IMR-90 (cell line): ENCODE data around the gene MLIP. TPM values are rescaled to one million over a fixed set of nuclear protein-coding genes. Genes with fewer than 3 reads are reported as not detected.

Experiments
- ATAC-seq: fragments of 200-7000 bp; cut with Tn5 transposase; 2 replicates; pipeline ENCODE4 v1.9.1; 2020; ENCODE audit warnings: low read depth, mild to moderate bottlenecking, moderate library complexity
- BruUV-seq: library from RNA; stranded (reverse); fragments of 400-500 nt; replicated peaks from 2 replicates; lab custom pipeline; 2021; lab: Mats Ljungman, UMichigan
- CTCF ChIA-PET: fragments of 300-600 bp; formaldehyde crosslinking; extraction: SDS; loops from one replicate; lab custom pipeline; 2021; ENCODE audit warnings: antibody characterized with exemption; lab: Yijun Ruan, JAX
- POLR2A ChIA-PET: fragments of 300-600 bp; sonication (Branson Sonifier 250); formaldehyde crosslinking; loops from one replicate; lab custom pipeline; 2022; ENCODE audit warnings: antibody characterized with exemption; ENCODE audit not compliant: unreplicated experiment; lab: Charles Lee
- DNase-seq: peaks from one replicate; pipeline ENCODE4 v3.0.0; 2013
- H2AFZ ChIP-seq: replicated peaks from 2 replicates; pipeline ENCODE3; 2013; ENCODE audit warnings: low read length, mild to moderate bottlenecking; ENCODE audit not compliant: poor library complexity
- H2AK5ac ChIP-seq: 2 replicates; pipeline ENCODE4 v1.6.1; 2013; ENCODE audit warnings: low read depth, low read length, inconsistent platforms
- H2AK9ac ChIP-seq: replicated peaks from 2 replicates; pipeline ENCODE3; 2013; ENCODE audit warnings: mild to moderate bottlenecking, low read depth, low read length, moderate library complexity; ENCODE audit not compliant: poor library complexity
- H2BK120ac ChIP-seq: 2 replicates; pipeline ENCODE4 v1.6.1; 2013; ENCODE audit warnings: low read depth, low read length, inconsistent platforms
- H2BK15ac ChIP-seq: 3 replicates; pipeline ENCODE4 v1.6.1; 2013; ENCODE audit warnings: low read depth, low read length, inconsistent platforms
- H2BK20ac ChIP-seq: 2 replicates; pipeline ENCODE4 v1.6.1; 2013; ENCODE audit warnings: low read depth, mild to moderate bottlenecking, inconsistent platforms, low read length, moderate library complexity
- H2BK5ac ChIP-seq: 2 replicates; pipeline ENCODE4 v1.6.1; 2013; ENCODE audit warnings: mild to moderate bottlenecking, low read depth, low read length, inconsistent platforms; ENCODE audit not compliant: poor library complexity, severe bottlenecking
- H3K14ac ChIP-seq: replicated peaks from 2 replicates; pipeline ENCODE4 v1.6.1; 2013; ENCODE audit warnings: low read depth, low read length, inconsistent platforms
- H3K18ac ChIP-seq: 2 replicates; pipeline ENCODE4 v1.6.1; 2013; ENCODE audit warnings: low read depth, low read length, control low read depth
- H3K23ac ChIP-seq: 2 replicates; pipeline ENCODE4 v1.6.1; 2013; ENCODE audit warnings: low read depth, low read length, inconsistent platforms
- H3K27ac ChIP-seq: 2 replicates; pipeline ENCODE4 v1.5.1; 2013; ENCODE audit warnings: mild to moderate bottlenecking, control low read depth, low read length; ENCODE audit not compliant: insufficient read depth
- H3K27me3 ChIP-seq: 2 replicates; pipeline ENCODE4 v1.6.1; 2013; ENCODE audit warnings: low read length; ENCODE audit not compliant: control insufficient read depth, insufficient read depth
- H3K36me3 ChIP-seq: 2 replicates; pipeline ENCODE4 v1.6.1; 2013; ENCODE audit warnings: low read length, mixed read lengths; ENCODE audit not compliant: control insufficient read depth, insufficient read depth
- H3K4ac ChIP-seq: 2 replicates; pipeline ENCODE4 v1.6.1; 2013; ENCODE audit warnings: low read depth, low read length, inconsistent platforms
- H3K4me1 ChIP-seq: 2 replicates; pipeline ENCODE4 v1.6.1; 2013; ENCODE audit warnings: low read length, mixed read lengths; ENCODE audit not compliant: control insufficient read depth, insufficient read depth
- H3K4me2 ChIP-seq: 2 replicates; pipeline ENCODE4 v1.6.1; 2013; ENCODE audit warnings: low read depth, mild to moderate bottlenecking, control low read depth, low read length, moderate library complexity
- H3K4me3 ChIP-seq: 2 replicates; pipeline ENCODE4 v1.5.1; 2013; ENCODE audit warnings: low read depth, mild to moderate bottlenecking, control low read depth, low read length, moderate library complexity; ENCODE audit not compliant: insufficient read depth
- H3K56ac ChIP-seq: 2 replicates; pipeline ENCODE4 v1.6.1; 2013; ENCODE audit warnings: low read length, inconsistent platforms; ENCODE audit not compliant: insufficient read depth; ENCODE audit errors: extremely low read depth
- H3K79me1 ChIP-seq, 2 experiments: 2 replicates each; pipeline ENCODE4 v1.6.1; 2013; ENCODE audit warnings: low read length in 2 of 2, inconsistent platforms in 1 of 2, low read depth in 1 of 2
- H3K9ac ChIP-seq: 2 replicates; pipeline ENCODE4 v1.6.1; 2013; ENCODE audit warnings: low read depth, low read length, control low read depth
- H3K9me1 ChIP-seq: 2 replicates; pipeline ENCODE4 v1.6.1; 2013; ENCODE audit warnings: low read length, inconsistent platforms; ENCODE audit not compliant: insufficient read depth
- H3K9me3 ChIP-seq: 2 replicates; pipeline ENCODE4 v1.6.1; 2013; ENCODE audit warnings: low read length; ENCODE audit not compliant: control insufficient read depth, insufficient read depth
- H4K20me1 ChIP-seq: 2 replicates; pipeline ENCODE4 v1.6.1; 2013; ENCODE audit warnings: low read length, inconsistent platforms; ENCODE audit not compliant: insufficient read depth
- H4K5ac ChIP-seq: 2 replicates; pipeline ENCODE4 v1.6.1; 2013; ENCODE audit warnings: mild to moderate bottlenecking, low read depth, low read length, control low read depth
- H4K8ac ChIP-seq, 2 experiments: 2 replicates each; pipeline ENCODE4 v1.6.1; 2013; ENCODE audit warnings: low read depth in 2 of 2, low read length in 2 of 2, control low read depth in 1 of 2, inconsistent platforms in 1 of 2
- H4K91ac ChIP-seq: 2 replicates; pipeline ENCODE4 v1.6.1; 2013; ENCODE audit warnings: low read depth, low read length, inconsistent platforms; ENCODE audit not compliant: insufficient read depth
- BHLHE40 ChIP-seq: fragments of 150-350 bp; IDR thresholded peaks from 2 replicates; pipeline ENCODE4 v1.6.1; 2016; ENCODE audit warnings: mild to moderate bottlenecking, low read depth, low read length
- CEBPB ChIP-seq: IDR thresholded peaks from 2 replicates; pipeline ENCODE4 v1.6.1; 2012; ENCODE audit warnings: low read depth, low read length, improper control_type of control experiment
- CHD1 ChIP-seq: IDR thresholded peaks from 2 replicates; pipeline ENCODE4 v1.6.1; 2012; ENCODE audit warnings: low read depth, low read length, improper control_type of control experiment
- ELK1 ChIP-seq: fragments of 150-350 bp; IDR thresholded peaks from 2 replicates; pipeline ENCODE4 v1.6.1; 2016; ENCODE audit warnings: low read depth, mild to moderate bottlenecking, low read length, moderate library complexity, borderline replicate concordance
- FOS ChIP-seq: fragments of 150-350 bp; IDR thresholded peaks from 2 replicates; pipeline ENCODE4 v1.6.1; 2016; ENCODE audit warnings: low read depth, low read length
- MAFK ChIP-seq: IDR thresholded peaks from 2 replicates; pipeline ENCODE4 v1.6.1; 2012; ENCODE audit warnings: low read depth, low read length, improper control_type of control experiment
- MAZ ChIP-seq: IDR thresholded peaks from 2 replicates; pipeline ENCODE4 v1.6.1; 2012; ENCODE audit warnings: low read depth, mild to moderate bottlenecking, low read length, improper control_type of control experiment, moderate library complexity, borderline replicate concordance
- MXI1 ChIP-seq: IDR thresholded peaks from 2 replicates; pipeline ENCODE4 v1.6.1; 2012; ENCODE audit warnings: low read depth, mild to moderate bottlenecking, low read length, moderate library complexity, borderline replicate concordance
- NFE2L2 ChIP-seq: fragments of 150-350 bp; IDR thresholded peaks from 2 replicates; pipeline ENCODE4 v1.6.1; 2016; ENCODE audit warnings: low read depth, mild to moderate bottlenecking, low read length
- POLR2A ChIP-seq: IDR thresholded peaks from 2 replicates; pipeline ENCODE4 v1.6.1; 2012; ENCODE audit warnings: mild to moderate bottlenecking, low read depth, low read length
- RAD21 ChIP-seq: IDR thresholded peaks from 2 replicates; pipeline ENCODE4 v1.6.1; 2012; ENCODE audit warnings: low read length, improper control_type of control experiment
- RCOR1 ChIP-seq: IDR thresholded peaks from 2 replicates; pipeline ENCODE4 v1.6.1; 2012; ENCODE audit warnings: mild to moderate bottlenecking, low read length, improper control_type of control experiment; ENCODE audit not compliant: insufficient replicate concordance
- RFX5 ChIP-seq: IDR thresholded peaks from 2 replicates; pipeline ENCODE4 v1.8.0; 2012; ENCODE audit warnings: low read depth, mild to moderate bottlenecking, low read length, moderate library complexity
- SMC3 ChIP-seq: fragments of 150-350 bp; IDR thresholded peaks from 2 replicates; pipeline ENCODE4 v1.6.1; 2016; ENCODE audit warnings: low read depth, mild to moderate bottlenecking, antibody characterized with exemption, low read length, moderate library complexity
- USF2 ChIP-seq: fragments of 150-350 bp; IDR thresholded peaks from 2 replicates; pipeline ENCODE4 v1.6.1; 2017; ENCODE audit warnings: mild to moderate bottlenecking, antibody characterized with exemption, low read length, low read depth
- WGBS, 2 experiments: methylation state at CpG; one replicate each; pipeline versions ENCODE4 v1.1.5 to v1.1.7; 2013; ENCODE audit warnings: missing lambda C conversion rate in 2 of 2; ENCODE audit not compliant: insufficient read length in 1 of 2; ENCODE audit errors: extremely low coverage in 2 of 2; 5-methylcytosine and 5-hydroxymethylcytosine counted together
- dilution Hi-C: fragments of 300-500 bp; cut with HindIII; formaldehyde crosslinking; loops from one replicate; pipeline ENCODE4 v1.14.3; 2018; ENCODE audit warnings: low sequenced_read_pairs; ENCODE audit not compliant: unreplicated experiment
- in situ Hi-C: fragments of 300-500 bp; cut with MboI; formaldehyde crosslinking; loops from 3 replicates; pipeline ENCODE4 v1.14.3; 2019; ENCODE audit warnings: low sequenced_read_pairs, inconsistent platforms, mixed read lengths
- intact Hi-C: fragments of 100-400 bp; cut with micrococcal nuclease; formaldehyde crosslinking; loops from 2 replicates; pipeline ENCODE4 v1.10.0; 2022
- polyA plus RNA-seq, 3 experiments: library from polyadenylated mRNA; depleted of rRNA; stranded (reverse); fragments of >200 nt; gene quantifications; 2 replicates each; pipeline ENCODE4 v1.2.3, GENCODE V29; 2012; ENCODE audit warnings: low replicate concordance in 1 of 3
- total RNA-seq: library from RNA; depleted of rRNA; stranded (reverse); fragments of >200 nt; gene quantifications from 2 replicates; pipeline ENCODE4 v1.2.3, GENCODE V29; 2012
- TF ChIP-seq, protein P1 (sequence below): conservative IDR thresholded peaks from 2 replicates; pipeline ENCODE4 v1.5.1; 2012; ENCODE audit warnings: mild to moderate bottlenecking, low read depth, low read length, improper control_type of control experiment

MLIP gene
- total and polyA plus RNA-seq, 2 of the 4 experiments (the other 2 are of a cell fraction): not detected

DNA sequence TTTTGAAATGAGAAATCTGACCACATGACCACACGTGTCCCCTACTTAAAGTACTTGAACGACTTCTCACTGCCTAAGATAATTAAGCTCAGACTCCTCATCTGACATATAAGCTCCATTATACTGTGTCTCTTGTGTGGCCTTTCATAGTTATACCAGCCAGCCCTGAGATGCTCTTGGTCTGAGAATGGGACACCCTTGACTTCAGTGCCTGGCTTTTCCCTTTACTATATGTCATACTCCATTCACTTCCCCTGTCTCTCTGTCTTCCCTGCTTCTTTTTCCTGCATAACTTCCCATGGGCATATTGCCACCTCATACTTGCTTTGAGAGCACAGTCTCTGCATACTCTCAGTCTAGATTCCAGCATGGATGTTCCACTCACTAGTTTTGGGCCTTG, 143.6 kb downstream of the MLIP start:
- H2AFZ ChIP-seq: no peak overlapping the region

More for the DNA sequence above, 143.6 kb downstream of the MLIP start:
- no peak overlapping the region for H4K5ac ChIP-seq
- no peak overlapping the region for H2BK120ac ChIP-seq
- H3K14ac ChIP-seq: no peak overlapping the region
- no peak overlapping the region for H3K18ac ChIP-seq
- no peak overlapping the region for H3K4me2 ChIP-seq
- ChIA-PET CTCF (interaction anchor here (1.5 kb wide), 1 partner anchor 11 kb away, joined by 3 read pairs; no protein-coding TSS in a partner anchor), POLR2A (no interaction called here)
- no peak overlapping the region for H3K27ac ChIP-seq
- H3K4me1 ChIP-seq: peaks cover 3% of the 10 kb centered on the region; the same call in 1 of the 2 replicates
- 73% methylated on average over 2 of the region's 2 CpGs; no CpG with 5 or more reads in 1 of the 2 experiments for WGBS, 2 experiments
- no peak overlapping the region for H3K4me3 ChIP-seq
- no peak for DNase-seq
- BruUV-seq: no TSS peak
- H2BK15ac ChIP-seq: no peak overlapping the region
- dilution Hi-C loops (no loop called here), intact Hi-C loops (no loop called here), in situ Hi-C loops (loop anchor here (25.0 kb wide), 1 partner anchor 807 kb away; no protein-coding TSS in a partner anchor)
- no peaks in the 10 kb centered on the region for H3K79me1 ChIP-seq
- H3K9ac ChIP-seq: no peak overlapping the region
- H2AK5ac ChIP-seq: no peak overlapping the region
- no peaks in the 10 kb centered on the region for H3K9me3 ChIP-seq
- no peaks in the 10 kb centered on the region for H3K27me3 ChIP-seq
- no peak overlapping the region for H2AK9ac ChIP-seq
- TF ChIP-seq USF2 (no peak), CHD1 (no peak), ELK1 (no peak), BHLHE40 (no peak), FOS (no peak), NFE2L2 (no peak), MAZ (no peak), POLR2A (no peak), RCOR1 (no peak), MAFK (no peak), CEBPB (no peak), RFX5 (no peak), RAD21 (no peak), SMC3 (no peak), MXI1 (no peak)
- TF ChIP-seq, protein P1, sequence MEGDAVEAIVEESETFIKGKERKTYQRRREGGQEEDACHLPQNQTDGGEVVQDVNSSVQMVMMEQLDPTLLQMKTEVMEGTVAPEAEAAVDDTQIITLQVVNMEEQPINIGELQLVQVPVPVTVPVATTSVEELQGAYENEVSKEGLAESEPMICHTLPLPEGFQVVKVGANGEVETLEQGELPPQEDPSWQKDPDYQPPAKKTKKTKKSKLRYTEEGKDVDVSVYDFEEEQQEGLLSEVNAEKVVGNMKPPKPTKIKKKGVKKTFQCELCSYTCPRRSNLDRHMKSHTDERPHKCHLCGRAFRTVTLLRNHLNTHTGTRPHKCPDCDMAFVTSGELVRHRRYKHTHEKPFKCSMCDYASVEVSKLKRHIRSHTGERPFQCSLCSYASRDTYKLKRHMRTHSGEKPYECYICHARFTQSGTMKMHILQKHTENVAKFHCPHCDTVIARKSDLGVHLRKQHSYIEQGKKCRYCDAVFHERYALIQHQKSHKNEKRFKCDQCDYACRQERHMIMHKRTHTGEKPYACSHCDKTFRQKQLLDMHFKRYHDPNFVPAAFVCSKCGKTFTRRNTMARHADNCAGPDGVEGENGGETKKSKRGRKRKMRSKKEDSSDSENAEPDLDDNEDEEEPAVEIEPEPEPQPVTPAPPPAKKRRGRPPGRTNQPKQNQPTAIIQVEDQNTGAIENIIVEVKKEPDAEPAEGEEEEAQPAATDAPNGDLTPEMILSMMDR: no peak
- no peaks in the 10 kb centered on the region for H3K9me1 ChIP-seq
- no peak overlapping the region for H3K4ac ChIP-seq
- H3K56ac ChIP-seq: no peak overlapping the region
- ATAC-seq: no peak
- no peak overlapping the region for H2BK20ac ChIP-seq
- H4K8ac ChIP-seq: no peak overlapping the region
- no peaks in the 10 kb centered on the region for H4K20me1 ChIP-seq
- H3K23ac ChIP-seq: no peak overlapping the region
- H2BK5ac ChIP-seq: no peak overlapping the region
- no peak overlapping the region for H4K91ac ChIP-seq
- H3K36me3 ChIP-seq: no peaks in the 10 kb centered on the region
